ENCODE data around the gene KCNIP3. TPM values are rescaled to one million over a fixed set of nuclear protein-coding genes. Genes with fewer than 3 reads are reported as not detected.

The KCNIP3 gene
- 1 to 10 TPM; 3.2 to 4.5 TPM for total RNA-seq
- 10 to 100 TPM in 2 of 6 donors, 1 to 10 TPM in 4; 6.0 to 12.6 (median 8.5) TPM for polyA plus RNA-seq (ENCODE audit: insufficient read length in 6 of 6)
- long read RNA-seq, donor 1, partial matches to known transcripts, result 0 of 3 reads
- long read RNA-seq, donor 1, other reads (novel, unspliced or antisense), result 0 of 3 reads
- long read RNA-seq, donor 2, partial matches to known transcripts, result 0 of 1 reads
- long read RNA-seq, donor 2, other reads (novel, unspliced or antisense), result 0 of 1 reads
- long read RNA-seq, donor 3, partial matches to known transcripts, result 0 of 1 reads
- long read RNA-seq, donor 3, other reads (novel, unspliced or antisense), result 0 of 1 reads
- long read RNA-seq, donor 4, result 0 reads
- long read RNA-seq, donor 5, partial matches to known transcripts, result 0 of 1 reads
- long read RNA-seq, donor 5, other reads (novel, unspliced or antisense), result 0 of 1 reads
- long read RNA-seq, donor 6, result 0 reads
- long read RNA-seq, donor 7, result 0 reads
- long read RNA-seq, donor 8, partial matches to known transcripts, result 0 of 2 reads
- long read RNA-seq, donor 8, other reads (novel, unspliced or antisense), result 0 of 2 reads
- long read RNA-seq, donor 9, result 0 reads
- long read RNA-seq, donor 10, result 0 reads
- long read RNA-seq, donor 11, partial matches to known transcripts, result 0 of 1 reads
- long read RNA-seq, donor 11, other reads (novel, unspliced or antisense), result 0 of 1 reads
- long read RNA-seq, donor 12, partial matches to known transcripts, result 0 of 2 reads
- long read RNA-seq, donor 12, other reads (novel, unspliced or antisense), result 0 of 2 reads

DNA sequence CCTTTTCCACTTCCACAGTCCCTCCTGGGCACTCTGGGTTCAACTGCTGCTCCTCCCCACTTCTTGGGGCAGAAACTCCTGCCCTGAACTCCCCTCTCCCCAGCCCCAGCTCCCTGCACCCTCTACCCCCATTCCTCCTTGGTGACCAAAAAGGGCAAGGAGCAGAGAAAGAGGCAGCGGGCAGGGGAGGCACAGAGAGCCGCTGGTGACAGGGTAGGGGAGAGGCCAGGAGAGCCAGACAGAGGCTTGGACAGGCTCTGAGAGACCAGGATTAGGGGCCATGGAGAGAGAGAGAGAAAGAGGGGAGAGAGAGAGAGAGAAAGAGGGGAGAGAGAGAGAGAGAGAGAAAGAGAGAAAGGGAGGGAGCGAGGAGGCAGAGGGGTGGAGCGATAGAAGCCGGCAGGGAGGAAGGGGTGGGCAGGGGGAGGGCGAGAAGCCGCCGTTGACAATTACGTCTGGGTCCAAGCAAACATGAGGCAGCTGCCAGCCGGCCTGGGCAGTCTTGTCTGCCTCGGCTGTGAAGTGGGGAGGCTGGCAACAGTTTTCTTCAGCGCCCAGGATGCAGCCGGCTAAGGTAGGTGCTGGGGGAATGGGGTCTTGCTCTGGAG, at the start of gene KCNIP3:
TSS of gene KCNIP3 (plus strand) at position 468 of the 608 bp plus-strand sequence. CDS start at position 560, 92 bp downstream.
- peaks cover 0 to 66% of the 10 kb centered on the region in 2 donors for H3K27me3 ChIP-seq
- no peaks in the 10 kb centered on the region for H3K4me1 ChIP-seq
- intact Hi-C loops (cut with DNase I), result no loop called here
- H3K27ac ChIP-seq, result no peak within 1 kb of the TSS
- ATAC-seq, result peak; percentile 74
- TF ChIP-seq, protein P1, sequence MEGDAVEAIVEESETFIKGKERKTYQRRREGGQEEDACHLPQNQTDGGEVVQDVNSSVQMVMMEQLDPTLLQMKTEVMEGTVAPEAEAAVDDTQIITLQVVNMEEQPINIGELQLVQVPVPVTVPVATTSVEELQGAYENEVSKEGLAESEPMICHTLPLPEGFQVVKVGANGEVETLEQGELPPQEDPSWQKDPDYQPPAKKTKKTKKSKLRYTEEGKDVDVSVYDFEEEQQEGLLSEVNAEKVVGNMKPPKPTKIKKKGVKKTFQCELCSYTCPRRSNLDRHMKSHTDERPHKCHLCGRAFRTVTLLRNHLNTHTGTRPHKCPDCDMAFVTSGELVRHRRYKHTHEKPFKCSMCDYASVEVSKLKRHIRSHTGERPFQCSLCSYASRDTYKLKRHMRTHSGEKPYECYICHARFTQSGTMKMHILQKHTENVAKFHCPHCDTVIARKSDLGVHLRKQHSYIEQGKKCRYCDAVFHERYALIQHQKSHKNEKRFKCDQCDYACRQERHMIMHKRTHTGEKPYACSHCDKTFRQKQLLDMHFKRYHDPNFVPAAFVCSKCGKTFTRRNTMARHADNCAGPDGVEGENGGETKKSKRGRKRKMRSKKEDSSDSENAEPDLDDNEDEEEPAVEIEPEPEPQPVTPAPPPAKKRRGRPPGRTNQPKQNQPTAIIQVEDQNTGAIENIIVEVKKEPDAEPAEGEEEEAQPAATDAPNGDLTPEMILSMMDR (IDR thresholded peaks at IDR 0.05), result no peak
- no peaks in the 10 kb centered on the region for H3K36me3 ChIP-seq
- peak in 2 of 4 donors; percentile 36 to 79 for DNase-seq
- H3K9me3 ChIP-seq, result peaks cover 0 to 7% of the 10 kb centered on the region in 2 donors
- no peak within 1 kb of the TSS for H3K4me3 ChIP-seq

DNA sequence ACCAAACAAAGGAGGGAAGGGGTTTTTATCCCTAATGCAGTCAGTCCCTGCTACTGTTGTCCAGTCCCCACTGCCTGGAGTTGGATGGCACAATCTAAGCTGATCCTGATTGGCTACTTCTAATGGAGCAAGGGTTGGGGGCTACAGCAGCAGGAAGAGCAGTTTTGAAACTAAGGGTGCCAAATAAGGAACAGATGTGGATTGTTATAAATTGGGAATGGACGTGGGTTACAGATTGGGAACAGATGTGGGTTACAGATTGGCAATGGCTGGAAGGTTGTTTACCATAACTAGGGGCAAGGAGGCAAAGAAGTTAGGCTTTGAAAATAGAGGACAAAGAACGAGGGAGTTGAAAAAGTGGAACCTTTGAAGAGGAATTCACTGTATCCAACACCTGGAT, 38.9 kb upstream of the KCNIP3 start:
- TF ChIP-seq, protein P1 (IDR thresholded peaks at IDR 0.05), result no peak
- Histone ChIP-seq H3K4me1 (peaks cover 0 to 4% of the 10 kb centered on the region in 2 donors), H3K27ac (no peak overlapping the region), H3K27me3 (no peaks in the 10 kb centered on the region), H3K36me3 (no peaks in the 10 kb centered on the region), H3K9me3 (peaks cover 0 to 19% of the 10 kb centered on the region in 2 donors), H3K4me3 (no peak overlapping the region)
- no peak for DNase-seq
- intact Hi-C loops (cut with DNase I), result no loop called here
- no peak for ATAC-seq

DNA sequence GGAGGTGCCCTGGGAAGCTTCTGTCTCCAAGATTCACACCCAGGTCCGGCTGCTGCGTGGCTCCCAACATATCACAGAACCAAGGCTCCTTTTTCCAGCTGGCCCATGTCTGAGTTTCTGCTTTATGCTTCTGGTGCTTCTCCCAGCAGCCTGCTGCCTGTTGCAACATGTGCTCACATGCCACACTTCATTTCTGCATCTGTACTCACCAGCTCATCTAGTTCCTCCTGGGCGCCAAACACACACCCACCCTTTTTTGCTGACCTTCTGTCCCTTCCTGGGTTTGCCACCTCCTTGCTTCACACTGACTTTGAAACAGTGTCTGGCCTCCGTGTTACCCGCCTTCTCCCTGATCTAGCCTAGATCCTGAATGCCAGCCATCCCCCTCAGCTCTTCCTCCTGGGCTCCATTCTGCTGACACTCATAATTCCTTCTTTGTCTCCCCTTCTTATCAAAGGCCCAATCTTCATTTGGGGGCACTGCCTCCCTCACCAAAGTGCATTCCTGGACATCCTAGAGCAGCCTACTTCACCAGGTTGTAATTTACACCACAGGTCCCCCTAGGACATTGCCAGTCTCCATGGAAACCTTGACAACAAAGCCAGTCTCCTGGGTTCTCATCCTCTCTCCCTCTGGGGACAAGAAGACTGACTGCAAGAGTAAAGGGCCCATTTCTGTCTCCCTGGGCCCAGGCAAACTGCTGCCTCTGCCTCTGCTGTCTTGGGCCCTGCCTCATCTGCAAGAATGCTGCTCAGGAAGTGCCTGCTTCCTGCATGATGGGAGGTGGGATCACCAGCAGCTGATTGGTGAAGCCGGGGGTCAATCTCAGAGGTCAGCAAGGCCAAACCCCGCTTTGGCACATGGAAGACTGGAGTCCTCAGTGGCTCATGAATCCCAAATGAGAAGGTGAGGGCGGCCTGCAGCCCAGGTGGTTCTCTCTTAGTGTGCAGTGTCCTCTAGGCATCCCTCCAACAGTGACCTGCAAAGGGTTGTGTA, 36.8 kb upstream of the KCNIP3 start:
- no peaks in the 10 kb centered on the region for H3K27me3 ChIP-seq
- H3K9me3 ChIP-seq, result peaks cover 0 to 15% of the 10 kb centered on the region in 2 donors
- ATAC-seq (peak; percentile 64), DNase-seq (peak in 3 of 4 donors; percentile 34 to 66 (median 42))
- TF ChIP-seq, protein P1 (IDR thresholded peaks at IDR 0.05), result no peak
- no peak overlapping the region for H3K27ac ChIP-seq
- intact Hi-C loops (cut with DNase I), result no loop called here
- no peaks in the 10 kb centered on the region for H3K36me3 ChIP-seq
- no peak overlapping the region for H3K4me3 ChIP-seq
- H3K4me1 ChIP-seq, result peaks cover 0 to 4% of the 10 kb centered on the region in 2 donors

DNA sequence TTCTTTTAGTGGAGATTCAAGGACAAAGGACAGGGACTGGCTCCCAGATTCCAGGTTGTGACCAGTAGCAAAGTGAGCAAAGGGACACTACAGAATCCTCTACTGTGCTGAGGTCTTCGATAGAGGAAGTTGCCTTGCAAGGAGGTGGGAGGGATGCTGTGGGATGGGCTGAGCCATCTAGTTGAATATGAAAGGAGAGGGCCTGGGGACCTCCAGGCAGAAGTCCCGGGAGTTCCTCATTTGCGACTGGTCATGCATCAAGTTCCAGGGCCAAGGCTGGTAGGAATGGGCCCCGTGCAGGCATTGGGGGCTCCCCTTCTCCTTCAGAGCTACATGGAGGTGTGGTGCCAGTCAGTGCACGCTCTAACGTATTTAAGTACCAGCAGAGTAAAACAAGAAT, 35.5 kb upstream of the KCNIP3 start:
- H3K36me3 ChIP-seq, result no peaks in the 10 kb centered on the region
- H3K4me1 ChIP-seq, result peaks cover 0 to 4% of the 10 kb centered on the region in 2 donors
- TF ChIP-seq, protein P1 (IDR thresholded peaks at IDR 0.05), result no peak
- no peak overlapping the region for H3K4me3 ChIP-seq
- peak in 1 of 4 donors; percentile 36 for DNase-seq
- H3K9me3 ChIP-seq, result peaks cover 0 to 12% of the 10 kb centered on the region in 2 donors
- peak; percentile 22 for ATAC-seq
- H3K27ac ChIP-seq, result no peak overlapping the region
- H3K27me3 ChIP-seq, result no peaks in the 10 kb centered on the region
- intact Hi-C loops (cut with DNase I), result no loop called here

All from left lung (tissue), 14 donors.